GM12878 (cell line): ENCODE measurements around the gene RAD51B. TPM values are rescaled to one million over a fixed set of nuclear protein-coding genes. Genes with fewer than 3 reads are reported as not detected.

Experiments
- ATAC-seq: fragments of 200-7000 bp; cut with Tn5 transposase; 3 replicates; pipeline ENCODE4 v1.9.1; 2020; ENCODE audit warnings: mild to moderate bottlenecking, moderate library complexity
- BruUV-seq: library from RNA; stranded (reverse); fragments of 400-500 nt; replicated peaks from 2 replicates; lab custom pipeline; 2021; lab: Mats Ljungman, UMichigan
- CTCF ChIA-PET: fragments of 300-600 bp; sonication (Branson Sonifier 250); formaldehyde crosslinking; extraction: SDS; loops from one replicate; lab custom pipeline; 2021; ENCODE audit warnings: inconsistent platforms; lab: Yijun Ruan, JAX
- POLR2A ChIA-PET: fragments of 350-600 bp; formaldehyde crosslinking; extraction: SDS; loops from one replicate; lab custom pipeline; 2021; ENCODE audit warnings: inconsistent platforms; lab: Charles Lee
- RAD21 ChIA-PET: fragments of 300-600 bp; sonication (Branson Sonifier 250); formaldehyde crosslinking; loops from one replicate; lab custom pipeline; 2023; ENCODE audit warnings: antibody characterized with exemption; ENCODE audit not compliant: unreplicated experiment; lab: Charles Lee
- SMC1A ChIA-PET: fragments of 300-600 bp; sonication (Branson Sonifier 250); formaldehyde crosslinking; loops from one replicate; lab custom pipeline; 2023; ENCODE audit not compliant: unreplicated experiment, uncharacterized antibody; lab: Charles Lee
- DNase-seq: peaks from one replicate; pipeline ENCODE4 v3.0.0-alpha.2; 2011; ENCODE audit warnings: low read depth, low spot score
- FAIRE-seq: peaks from 3 replicates; lab custom pipeline; 2011; peaks lifted over from hg19 to GRCh38; lab: Jason Lieb, UNC
- H2AFZ ChIP-seq: 2 replicates; pipeline ENCODE4 v1.6.0; 2011; ENCODE audit warnings: low read depth, low read length, control low read depth; ENCODE audit not compliant: control insufficient read depth
- H3K27ac ChIP-seq: 2 replicates; pipeline ENCODE4 v1.5.1; 2011; ENCODE audit warnings: control low read depth; ENCODE audit not compliant: control insufficient read depth, insufficient read depth
- H3K27me3 ChIP-seq, 2 experiments: replicated peaks in 1 of 2; 2 replicates each; pipeline versions ENCODE4 v1.6.0 to v1.6.1; 2011; ENCODE audit warnings: low read length in 1 of 2; ENCODE audit not compliant: control insufficient read depth in 2 of 2, insufficient read depth in 2 of 2
- H3K36me3 ChIP-seq, 2 experiments: 2 replicates each; pipeline ENCODE4 v1.5.1; 2011; ENCODE audit warnings: low read length in 1 of 2; ENCODE audit not compliant: control insufficient read depth in 2 of 2, insufficient read depth in 2 of 2
- H3K4me1 ChIP-seq: 2 replicates; pipeline ENCODE4 v1.6.1; 2011; ENCODE audit warnings: mild to moderate bottlenecking, low read length, moderate library complexity, mixed read lengths; ENCODE audit not compliant: control insufficient read depth, insufficient read depth
- H3K4me2 ChIP-seq: 2 replicates; pipeline ENCODE4 v1.6.0; 2011; ENCODE audit warnings: control low read depth; ENCODE audit not compliant: control insufficient read depth, insufficient read depth
- H3K4me3 ChIP-seq: fragments of 200-600 bp; sonication (generic); 2 replicates; pipeline ENCODE4 v1.5.1; 2016
- H3K79me2 ChIP-seq: 2 replicates; pipeline ENCODE4 v1.6.0; 2011; ENCODE audit warnings: low read length; ENCODE audit not compliant: control insufficient read depth, insufficient read depth
- H3K9ac ChIP-seq: 2 replicates; pipeline ENCODE4 v1.8.0; 2011; ENCODE audit warnings: low read length, control low read depth, mixed read lengths; ENCODE audit not compliant: control insufficient read depth, insufficient read depth
- H3K9me3 ChIP-seq: replicated peaks from 3 replicates; pipeline ENCODE4 v1.5.1; 2011; ENCODE audit warnings: mild to moderate bottlenecking, low read length; ENCODE audit not compliant: control insufficient read depth, insufficient read depth
- H4K20me1 ChIP-seq: 2 replicates; pipeline ENCODE4 v1.6.0; 2011; ENCODE audit not compliant: control insufficient read depth, insufficient read depth
- ASH2L ChIP-seq: fragments of 300-600, 200-600 bp; sonication (generic); IDR thresholded peaks from 2 replicates; pipeline ENCODE4 v1.6.1; 2017; ENCODE audit warnings: low read depth, mild to moderate bottlenecking, borderline replicate concordance
- CHD2 ChIP-seq: IDR thresholded peaks from 2 replicates; pipeline ENCODE4 v1.6.1; 2011; ENCODE audit warnings: low read depth, low read length, improper control_type of control experiment, borderline replicate concordance
- CHD4 ChIP-seq: fragments of 200-600 bp; sonication (generic); IDR thresholded peaks from 2 replicates; pipeline ENCODE4 v1.6.1; 2016; ENCODE audit warnings: mild to moderate bottlenecking
- CREM ChIP-seq: IDR thresholded peaks from 2 replicates; pipeline ENCODE4 v1.6.1; 2014; ENCODE audit warnings: antibody characterized with exemption, low read depth
- EGR1 ChIP-seq, 2 experiments: IDR thresholded peaks; 1 replicate in 1 of 2; 2 replicates in 1 of 2; pipeline ENCODE4 v1.6.1; 2011 to 2012; ENCODE audit warnings: low read depth in 2 of 2, low read length in 2 of 2, borderline replicate concordance in 1 of 2, mild to moderate bottlenecking in 1 of 2, moderate library complexity in 1 of 2
- GABPA ChIP-seq: IDR thresholded peaks from 2 replicates; pipeline ENCODE4 v1.6.1; 2014; ENCODE audit warnings: antibody characterized with exemption, low read depth, mild to moderate bottlenecking, inconsistent platforms
- GATAD2B ChIP-seq: fragments of 450-650 bp; conservative IDR thresholded peaks from 2 replicates; pipeline ENCODE4 v1.6.1; 2017; ENCODE audit warnings: low read depth, mild to moderate bottlenecking, moderate library complexity
- MYC ChIP-seq: IDR thresholded peaks from 2 replicates; pipeline ENCODE4 v1.6.1; 2011; ENCODE audit warnings: mild to moderate bottlenecking, low read length, moderate library complexity, inconsistent platforms; ENCODE audit not compliant: insufficient read depth, insufficient replicate concordance, insufficient read length, severe bottlenecking
- NFIC ChIP-seq: IDR thresholded peaks from 2 replicates; pipeline ENCODE4 v1.6.1; 2012; ENCODE audit warnings: low read depth, mild to moderate bottlenecking, inconsistent platforms, low read length, moderate library complexity
- NFYA ChIP-seq: IDR thresholded peaks from 2 replicates; pipeline ENCODE4 v1.6.1; 2011; ENCODE audit warnings: low read depth, mild to moderate bottlenecking, low read length, improper control_type of control experiment, borderline replicate concordance
- POLR2A ChIP-seq: IDR thresholded peaks from 2 replicates; pipeline ENCODE4 v1.6.1; 2011; ENCODE audit warnings: low read depth, mild to moderate bottlenecking, low read length
- SREBF2 ChIP-seq: IDR thresholded peaks from 2 replicates; pipeline ENCODE4 v1.6.1; 2012; ENCODE audit warnings: mild to moderate bottlenecking, low read length
- TBL1XR1 ChIP-seq: IDR thresholded peaks from 2 replicates; pipeline ENCODE4 v1.6.1; 2012; ENCODE audit warnings: low read depth, low read length, improper control_type of control experiment
- TCF3 ChIP-seq: IDR thresholded peaks from 2 replicates; pipeline ENCODE4 v1.6.1; 2012; ENCODE audit warnings: low read depth, mild to moderate bottlenecking, low read length, borderline replicate concordance; ENCODE audit not compliant: insufficient read depth
- WRNIP1 ChIP-seq: IDR thresholded peaks from 2 replicates; pipeline ENCODE4 v1.6.1; 2011; ENCODE audit warnings: low read depth, low read length, improper control_type of control experiment, borderline replicate concordance
- ZNF24 ChIP-seq: fragments of 450-650 bp; IDR thresholded peaks from 2 replicates; pipeline ENCODE4 v1.6.1; 2017; ENCODE audit warnings: antibody characterized with exemption, mild to moderate bottlenecking
- WGBS: methylation state at CpG from one replicate; pipeline ENCODE4 v1.1.6; 2016; ENCODE audit warnings: low lambda C conversion rate; ENCODE audit not compliant: insufficient replicate concordance, insufficient coverage; ENCODE audit errors: missing lambda C conversion rate; 5-methylcytosine and 5-hydroxymethylcytosine counted together
- in situ Hi-C: fragments of 300-500 bp; cut with MboI; formaldehyde crosslinking; loops from 9 replicates; pipeline ENCODE4 v1.14.3; 2018; ENCODE audit warnings: mixed read lengths
- intact Hi-C: fragments of 100-400 bp; cut with micrococcal nuclease; formaldehyde crosslinking; loops from one replicate; pipeline ENCODE4 v1.14.2; 2022; ENCODE audit not compliant: unreplicated experiment
- polyA plus RNA-seq, 11 experiments: library from polyadenylated mRNA; depleted of rRNA in 4 of 11; unstranded in 6 of 11; stranded (reverse) in 5 of 11; fragments of >200 nt; fragmentation: Nextera tagmentation in 4 of 11; fragmentation: Illumina TruSeq in 1 of 11; extraction: Ambion mirVana in 4 of 11; extraction: Trizol in 1 of 11; gene quantifications; 1 replicate in 1 of 11; 2 replicates in 10 of 11; pipeline versions ENCODE4 v1.2.1 to v1.2.3, GENCODE V29; 2011 to 2016; ENCODE audit warnings: inconsistent platforms in 2 of 11, missing spikeins in 2 of 11, low read depth in 1 of 11
- total RNA-seq, 4 experiments: library from RNA; depleted of rRNA in 3 of 4; stranded (reverse); fragments of >200 nt in 3 of 4; fragmentation: Illumina TruSeq in 1 of 4; extraction: Trizol in 1 of 4; gene quantifications; 2 replicates each; pipeline versions ENCODE4 v1.2.1 to v1.2.3, GENCODE V29; 2013 to 2021
- TF ChIP-seq, protein P1 (sequence below): fragments of 150-350 bp; IDR thresholded peaks from 2 replicates; pipeline ENCODE4 v1.6.1; 2016; ENCODE audit warnings: low read depth, low read length
- TF ChIP-seq, protein P2 (sequence below): fragments of 450-650 bp; IDR thresholded peaks from 2 replicates; pipeline ENCODE4 v1.6.1; 2014; ENCODE audit warnings: mild to moderate bottlenecking

RAD51B gene
- total and polyA plus RNA-seq, 10 of the 15 experiments (the other 5 are each of a cell fraction or from before 2014, with no cell fraction given), result 9.8 to 26.8 (median 21.3) TPM

DNA sequence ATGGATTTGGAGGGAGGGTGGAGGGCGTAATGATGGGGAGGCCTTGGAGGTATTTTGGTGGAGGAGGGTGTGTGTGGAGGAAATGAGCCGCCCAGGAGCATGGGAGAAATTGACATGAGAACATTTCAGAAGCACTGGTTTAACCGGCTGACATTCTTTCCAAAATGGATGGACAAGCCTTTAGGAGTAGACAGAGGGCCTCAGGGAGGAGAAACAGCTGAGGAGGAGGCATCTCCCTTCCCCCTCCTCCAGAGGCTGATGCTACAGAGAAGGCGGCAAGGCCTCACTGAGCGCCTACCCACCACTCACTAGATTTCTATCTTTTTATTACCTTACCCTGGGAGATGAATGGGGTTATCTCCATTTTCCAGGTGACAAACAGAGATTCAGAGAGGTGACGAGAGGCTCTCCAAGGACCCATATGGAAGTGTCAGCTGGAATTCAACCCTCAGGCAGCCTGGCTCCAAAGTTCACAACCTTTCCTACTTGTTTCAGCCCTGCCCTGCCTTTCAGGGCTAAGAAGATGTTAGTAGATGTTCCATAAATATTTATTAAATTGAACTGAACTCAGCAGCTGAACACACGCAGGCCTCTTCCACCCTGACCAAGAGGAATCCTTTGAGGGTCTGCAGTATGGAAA is 683.7 kb downstream of the RAD51B start:
- Histone ChIP-seq H3K36me3 (no peaks in the 10 kb centered on the region), H2AFZ (no peak overlapping the region), H3K27me3 (no peaks in the 10 kb centered on the region), H4K20me1 (no peaks in the 10 kb centered on the region)
- WGBS, result 98% methylated on average over 7 of the region's 7 CpGs
- DNase-seq, result no peak
- no peak for ATAC-seq
- POLR2A ChIA-PET, result interaction anchor here (0.5 to 0.6 kb wide), 2 partner anchors 16 to 42 kb away, joined by 3 to 4 read pairs; no protein-coding TSS in a partner anchor
- TF ChIP-seq GATAD2B (no peak), ASH2L (no peak), CHD4 (no peak), ZNF24 (no peak), SREBF2 (no peak), CHD2 (no peak), NFYA (no peak), EGR1 (IDR thresholded peaks at IDR 0.05; ENCODE audit: borderline replicate concordance in 1 of 2, low read depth in 2 of 2, low read length in 2 of 2) (no peak), CREM (no peak), WRNIP1 (no peak), GABPA (no peak), TCF3 (no peak), TBL1XR1 (no peak), MYC (no peak), NFIC (no peak), POLR2A (no peak)
- TF ChIP-seq, protein P1, sequence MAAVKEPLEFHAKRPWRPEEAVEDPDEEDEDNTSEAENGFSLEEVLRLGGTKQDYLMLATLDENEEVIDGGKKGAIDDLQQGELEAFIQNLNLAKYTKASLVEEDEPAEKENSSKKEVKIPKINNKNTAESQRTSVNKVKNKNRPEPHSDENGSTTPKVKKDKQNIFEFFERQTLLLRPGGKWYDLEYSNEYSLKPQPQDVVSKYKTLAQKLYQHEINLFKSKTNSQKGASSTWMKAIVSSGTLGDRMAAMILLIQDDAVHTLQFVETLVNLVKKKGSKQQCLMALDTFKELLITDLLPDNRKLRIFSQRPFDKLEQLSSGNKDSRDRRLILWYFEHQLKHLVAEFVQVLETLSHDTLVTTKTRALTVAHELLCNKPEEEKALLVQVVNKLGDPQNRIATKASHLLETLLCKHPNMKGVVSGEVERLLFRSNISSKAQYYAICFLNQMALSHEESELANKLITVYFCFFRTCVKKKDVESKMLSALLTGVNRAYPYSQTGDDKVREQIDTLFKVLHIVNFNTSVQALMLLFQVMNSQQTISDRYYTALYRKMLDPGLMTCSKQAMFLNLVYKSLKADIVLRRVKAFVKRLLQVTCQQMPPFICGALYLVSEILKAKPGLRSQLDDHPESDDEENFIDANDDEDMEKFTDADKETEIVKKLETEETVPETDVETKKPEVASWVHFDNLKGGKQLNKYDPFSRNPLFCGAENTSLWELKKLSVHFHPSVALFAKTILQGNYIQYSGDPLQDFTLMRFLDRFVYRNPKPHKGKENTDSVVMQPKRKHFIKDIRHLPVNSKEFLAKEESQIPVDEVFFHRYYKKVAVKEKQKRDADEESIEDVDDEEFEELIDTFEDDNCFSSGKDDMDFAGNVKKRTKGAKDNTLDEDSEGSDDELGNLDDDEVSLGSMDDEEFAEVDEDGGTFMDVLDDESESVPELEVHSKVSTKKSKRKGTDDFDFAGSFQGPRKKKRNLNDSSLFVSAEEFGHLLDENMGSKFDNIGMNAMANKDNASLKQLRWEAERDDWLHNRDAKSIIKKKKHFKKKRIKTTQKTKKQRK, result no peak
- TF ChIP-seq, protein P2, sequence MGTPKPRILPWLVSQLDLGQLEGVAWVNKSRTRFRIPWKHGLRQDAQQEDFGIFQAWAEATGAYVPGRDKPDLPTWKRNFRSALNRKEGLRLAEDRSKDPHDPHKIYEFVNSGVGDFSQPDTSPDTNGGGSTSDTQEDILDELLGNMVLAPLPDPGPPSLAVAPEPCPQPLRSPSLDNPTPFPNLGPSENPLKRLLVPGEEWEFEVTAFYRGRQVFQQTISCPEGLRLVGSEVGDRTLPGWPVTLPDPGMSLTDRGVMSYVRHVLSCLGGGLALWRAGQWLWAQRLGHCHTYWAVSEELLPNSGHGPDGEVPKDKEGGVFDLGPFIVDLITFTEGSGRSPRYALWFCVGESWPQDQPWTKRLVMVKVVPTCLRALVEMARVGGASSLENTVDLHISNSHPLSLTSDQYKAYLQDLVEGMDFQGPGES, result no peak
- TF ChIP-seq, all 136 proteins: peak for 0
- H3K79me2 ChIP-seq, result no peaks in the 10 kb centered on the region
- ChIA-PET CTCF (interaction anchor here (1.0 to 6.0 kb wide), 4 partner anchors 10 to 283 kb away, joined by 3 to 33 read pairs (median 4); no protein-coding TSS in a partner anchor), RAD21 (interaction anchor here (1.1 to 2.0 kb wide), 2 partner anchors 10 to 32 kb away, joined by 6 to 8 read pairs; no protein-coding TSS in a partner anchor), SMC1A (interaction anchor here (0.6 to 6.2 kb wide), 7 partner anchors 8 to 284 kb away, joined by 3 to 56 read pairs (median 3); no protein-coding TSS in a partner anchor)
- H3K4me1 ChIP-seq, result peaks cover 31% of the 10 kb centered on the region
- in situ Hi-C loops, result no loop called here
- no peak overlapping the region for H3K4me3 ChIP-seq
- no peak for FAIRE-seq
- no peak overlapping the region for H3K27ac ChIP-seq
- BruUV-seq, result no TSS peak
- H3K4me2 ChIP-seq, result no peak overlapping the region
- intact Hi-C loops, result no loop called here
- no peak overlapping the region for H3K9ac ChIP-seq
- H3K9me3 ChIP-seq, result no peaks in the 10 kb centered on the region
